Measurements from ENCODE around the gene ADM2.

- TF ChIP-seq PREB (CRISPR knock-in tag; IDR thresholded peaks at IDR 0.05; ENCODE audit: borderline replicate concordance): no peak
- TF ChIP-seq CTCF (IDR thresholded peaks at IDR 0.05): no peak
- TF ChIP-seq TEAD4 (CRISPR knock-in tag; IDR thresholded peaks at IDR 0.05): no peak
- no peak for TF ChIP-seq SP1 (CRISPR knock-in tag; conservative IDR thresholded peaks at IDR 0.05)
- no peak for TF ChIP-seq NFYB (CRISPR knock-in tag; conservative IDR thresholded peaks at IDR 0.05; ENCODE audit: low read depth)
- no peak for TF ChIP-seq SMAD3 (CRISPR knock-in tag; IDR thresholded peaks at IDR 0.05; ENCODE audit: borderline replicate concordance)
- TF ChIP-seq CREB1 (CRISPR knock-in tag; IDR thresholded peaks at IDR 0.05): no peak
- no peak for TF ChIP-seq ZNF121 (CRISPR knock-in tag; IDR thresholded peaks at IDR 0.05)
- TF ChIP-seq MXD4 (CRISPR knock-in tag; IDR thresholded peaks at IDR 0.05; ENCODE audit: borderline replicate concordance): no peak
- no peak for TF ChIP-seq ZNF423 (CRISPR knock-in tag; IDR thresholded peaks at IDR 0.05)
- no peak for TF ChIP-seq MAX (CRISPR knock-in tag; IDR thresholded peaks at IDR 0.05)
- no peak for TF ChIP-seq MYBL2 (CRISPR knock-in tag; IDR thresholded peaks at IDR 0.05)
These were observed 37.8 kb downstream of the ADM2 start for GRCh38 chr22:50519151-50519550.
